Measurements from ENCODE around the gene TARS2. TPM values are rescaled to one million over a fixed set of nuclear protein-coding genes. Genes with fewer than 3 reads are reported as not detected.
A peak's percentile ranks its signal among the peaks of the same experiment; 100 is the strongest.

The TARS2 gene
- polyA plus RNA-seq, 2 of the 4 experiments (the other 2 are of a cell fraction), result 19.4 to 21.6 TPM

- TF ChIP-seq BCL3 (IDR thresholded peaks at IDR 0.05) (no peak), GATA3 (IDR thresholded peaks at IDR 0.05; ENCODE audit: borderline replicate concordance) (no peak), SMC3 (IDR thresholded peaks at IDR 0.05) (no peak), HES2 (IDR thresholded peaks at IDR 0.05) (no peak)
Measured at GRCh38 chr1:150444232-150444631, 43.0 kb upstream of the TARS2 start (continued).

GRCh38 chr1:150456146-150456647, 31.0 kb upstream of the TARS2 start:
- no peak for TF ChIP-seq CHD4 (IDR thresholded peaks at IDR 0.05; ENCODE audit: borderline replicate concordance)
- no peak for TF ChIP-seq HOXA7 (CRISPR knock-in tag; IDR thresholded peaks at IDR 0.05)
- TF ChIP-seq FOSL2 (IDR thresholded peaks at IDR 0.05), result no peak
- TF ChIP-seq FOSL2 (CRISPR knock-in tag; IDR thresholded peaks at IDR 0.05), result no peak
- no peak for TF ChIP-seq E2F6 (IDR thresholded peaks at IDR 0.05; ENCODE audit: borderline replicate concordance, low read depth)
- TF ChIP-seq BCL3 (IDR thresholded peaks at IDR 0.05), result no peak
- TF ChIP-seq TFCP2L1 (CRISPR knock-in tag; IDR thresholded peaks at IDR 0.05), result no peak
- no peak for TF ChIP-seq HOXB13 (CRISPR knock-in tag; IDR thresholded peaks at IDR 0.05; ENCODE audit: low read depth)
- no peak for TF ChIP-seq ZC3H11A (IDR thresholded peaks at IDR 0.05)
- no peak for TF ChIP-seq HDAC2 (IDR thresholded peaks at IDR 0.05)
- Histone ChIP-seq H3K4me1 (no peaks in the 10 kb centered on the region), H3K4me2 (no peak overlapping the region), H3K27ac (no peak overlapping the region), H3K4me3 (no peak overlapping the region), H3K9me3 (no peaks in the 10 kb centered on the region)
- ChIA-PET CTCF (interaction anchor here (1.5 kb wide), 1 partner anchor 28 kb away, joined by 3 read pairs; no protein-coding TSS in a partner anchor), POLR2A (no interaction called here)
- no peak for DNase-seq (ENCODE audit: low read depth in 1 of 2, low spot score in 1 of 2)
- FAIRE-seq, result no peak
- WGBS (ENCODE audit: missing lambda C conversion rate), result 93% methylated on average over 4 of the region's 4 CpGs
- no peak for ATAC-seq

- H3K4me3 ChIP-seq, result no peak overlapping the region
- 45% methylated on average over 4 of the region's 4 CpGs for WGBS (ENCODE audit: missing lambda C conversion rate)
- H3K9me3 ChIP-seq, result no peaks in the 10 kb centered on the region
- CTCF ChIA-PET, result interaction anchor here (0.7 to 2.1 kb wide), 5 partner anchors 8 to 69 kb away, joined by 3 to 13 read pairs (median 8); no protein-coding TSS in a partner anchor
- DNase-seq (ENCODE audit: low read depth in 1 of 2, low spot score in 1 of 2), result peak; percentile 56 to 72
- H3K27ac ChIP-seq, result no peak overlapping the region
- no peak overlapping the region for H3K4me2 ChIP-seq
- POLR2A ChIA-PET, result no interaction called here
- no peaks in the 10 kb centered on the region for H3K4me1 ChIP-seq
- no peak for FAIRE-seq
- TF ChIP-seq NPAS2 (CRISPR knock-in tag; IDR thresholded peaks at IDR 0.05; ENCODE audit: borderline replicate concordance) (no peak), EHMT2 (IDR thresholded peaks at IDR 0.05; ENCODE audit: low read depth) (no peak), SMC3 (IDR thresholded peaks at IDR 0.05) (peak; percentile 56), PHF8 (IDR thresholded peaks at IDR 0.05; ENCODE audit: borderline replicate concordance, low read depth) (no peak), ZNF302 (CRISPR knock-in tag; IDR thresholded peaks at IDR 0.05) (no peak), CTCF (IDR thresholded peaks at IDR 0.05) (peak; percentile 70), ZFP36 (IDR thresholded peaks at IDR 0.05; ENCODE audit: borderline replicate concordance, partially characterized antibody) (no peak), ZSCAN20 (CRISPR knock-in tag; IDR thresholded peaks at IDR 0.05) (no peak), RAD21 (conservative IDR thresholded peaks at IDR 0.05 in 1 of 2, IDR thresholded peaks at IDR 0.05 in 1 of 2) (peak; percentile 71 to 86), JUNB (IDR thresholded peaks at IDR 0.05) (no peak), RARB (CRISPR knock-in tag; IDR thresholded peaks at IDR 0.05) (no peak)
- peak; percentile 66 to 84 for ATAC-seq
Measured at GRCh38 chr1:150464422-150464826, 22.8 kb upstream of the TARS2 start.
